SK-N-SH (cell line): Measurements from ENCODE around the gene UBN1.

ENCODE experiments used
- CTCF ChIP-seq: fragments of 200-600 bp; sonication (generic); IDR thresholded peaks from 2 replicates; pipeline ENCODE4 v1.6.1; 2017; ENCODE audit warnings: antibody characterized with exemption, mild to moderate bottlenecking, moderate library complexity
- EZH2phosphoT487 ChIP-seq: fragments of 200-600 bp; sonication (generic); IDR thresholded peaks from 2 replicates; pipeline ENCODE4 v1.6.1; 2017; ENCODE audit warnings: low read depth, mixed run types, mild to moderate bottlenecking, antibody characterized with exemption, moderate library complexity, borderline replicate concordance
- NFIC ChIP-seq: IDR thresholded peaks from 2 replicates; pipeline ENCODE4 v1.4.0; 2012; ENCODE audit warnings: borderline replicate concordance
- POLR2AphosphoS5 ChIP-seq: IDR thresholded peaks from 2 replicates; pipeline ENCODE4 v1.6.1; 2012; ENCODE audit warnings: low read depth, low read length
- RAD21 ChIP-seq: IDR thresholded peaks from 2 replicates; pipeline ENCODE4 v1.6.1; 2012; ENCODE audit warnings: mild to moderate bottlenecking, low read length
- RCOR1 ChIP-seq: fragments of 150-350 bp; IDR thresholded peaks from 2 replicates; pipeline ENCODE4 v1.6.1; 2017; ENCODE audit warnings: antibody characterized with exemption, low read length
- RFX5 ChIP-seq: IDR thresholded peaks from 2 replicates; pipeline ENCODE4 v1.6.1; 2012; ENCODE audit warnings: mild to moderate bottlenecking, improper control_type of control experiment, low read length
- SMC3 ChIP-seq: IDR thresholded peaks from 2 replicates; pipeline ENCODE4 v1.6.1; 2012; ENCODE audit warnings: low read depth, low read length, improper control_type of control experiment
- TCF12 ChIP-seq: IDR thresholded peaks from 2 replicates; pipeline ENCODE4 v1.4.0; 2012
- TEAD4 ChIP-seq: IDR thresholded peaks from 2 replicates; pipeline ENCODE4 v1.4.0; 2012; ENCODE audit warnings: mild to moderate bottlenecking, borderline replicate concordance; ENCODE audit not compliant: insufficient read depth
- TF ChIP-seq, protein P1 (sequence below): IDR thresholded peaks from 2 replicates; pipeline ENCODE4 v1.6.1; 2012; ENCODE audit warnings: mild to moderate bottlenecking, low read depth, low read length, moderate library complexity
- TF ChIP-seq, protein P2 (sequence below): IDR thresholded peaks from 2 replicates; pipeline ENCODE4 v1.4.0; 2012; ENCODE audit warnings: low read depth

- no peak for TF ChIP-seq RFX5
- no peak for TF ChIP-seq RAD21
- TF ChIP-seq CTCF: no peak
- TF ChIP-seq, protein P1, sequence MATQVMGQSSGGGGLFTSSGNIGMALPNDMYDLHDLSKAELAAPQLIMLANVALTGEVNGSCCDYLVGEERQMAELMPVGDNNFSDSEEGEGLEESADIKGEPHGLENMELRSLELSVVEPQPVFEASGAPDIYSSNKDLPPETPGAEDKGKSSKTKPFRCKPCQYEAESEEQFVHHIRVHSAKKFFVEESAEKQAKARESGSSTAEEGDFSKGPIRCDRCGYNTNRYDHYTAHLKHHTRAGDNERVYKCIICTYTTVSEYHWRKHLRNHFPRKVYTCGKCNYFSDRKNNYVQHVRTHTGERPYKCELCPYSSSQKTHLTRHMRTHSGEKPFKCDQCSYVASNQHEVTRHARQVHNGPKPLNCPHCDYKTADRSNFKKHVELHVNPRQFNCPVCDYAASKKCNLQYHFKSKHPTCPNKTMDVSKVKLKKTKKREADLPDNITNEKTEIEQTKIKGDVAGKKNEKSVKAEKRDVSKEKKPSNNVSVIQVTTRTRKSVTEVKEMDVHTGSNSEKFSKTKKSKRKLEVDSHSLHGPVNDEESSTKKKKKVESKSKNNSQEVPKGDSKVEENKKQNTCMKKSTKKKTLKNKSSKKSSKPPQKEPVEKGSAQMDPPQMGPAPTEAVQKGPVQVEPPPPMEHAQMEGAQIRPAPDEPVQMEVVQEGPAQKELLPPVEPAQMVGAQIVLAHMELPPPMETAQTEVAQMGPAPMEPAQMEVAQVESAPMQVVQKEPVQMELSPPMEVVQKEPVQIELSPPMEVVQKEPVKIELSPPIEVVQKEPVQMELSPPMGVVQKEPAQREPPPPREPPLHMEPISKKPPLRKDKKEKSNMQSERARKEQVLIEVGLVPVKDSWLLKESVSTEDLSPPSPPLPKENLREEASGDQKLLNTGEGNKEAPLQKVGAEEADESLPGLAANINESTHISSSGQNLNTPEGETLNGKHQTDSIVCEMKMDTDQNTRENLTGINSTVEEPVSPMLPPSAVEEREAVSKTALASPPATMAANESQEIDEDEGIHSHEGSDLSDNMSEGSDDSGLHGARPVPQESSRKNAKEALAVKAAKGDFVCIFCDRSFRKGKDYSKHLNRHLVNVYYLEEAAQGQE: no peak
- no peak for TF ChIP-seq SMC3
- TF ChIP-seq TEAD4: no peak
- TF ChIP-seq EZH2phosphoT487: no peak
- TF ChIP-seq NFIC: peak; percentile 76
- TF ChIP-seq POLR2AphosphoS5: no peak
- TF ChIP-seq, protein P2, sequence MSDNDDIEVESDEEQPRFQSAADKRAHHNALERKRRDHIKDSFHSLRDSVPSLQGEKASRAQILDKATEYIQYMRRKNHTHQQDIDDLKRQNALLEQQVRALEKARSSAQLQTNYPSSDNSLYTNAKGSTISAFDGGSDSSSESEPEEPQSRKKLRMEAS: no peak
- TF ChIP-seq TCF12: no peak
- TF ChIP-seq RCOR1: no peak
Measured at GRCh38 chr16:4882000-4882632, 34.8 kb downstream of the UBN1 start.
